Fibroblast of skin of left quadriceps (primary cell): ENCODE results near the gene XPA.
"Not testable (repeated sequence)": the region's sequence is repeated elsewhere in the genome, so short reads cannot be mapped to it uniquely, and the experiment has no call there.

ENCODE experiments used
- DNase-seq, 2 experiments: peaks; one replicate each; pipeline ENCODE4 v3.0.0-alpha.2; 2013; ENCODE audit warnings: low read depth in 2 of 2

Gene XPA

GRCh38 chr9:97696803-97697601 lies at the start of gene XPA:
XPA (minus strand) TSS chr9:97697340; CDS start chr9:97697292, 48 bp downstream.
- DNase-seq, result peak; percentile 87 to 89

- DNase-seq, result no peak
Observed at GRCh38 chr9:97744710-97745708, 47.9 kb upstream of the XPA start.

- not testable (repeated sequence) for DNase-seq
Observed at GRCh38 chr9:97744025-97744424, 46.9 kb upstream of the XPA start.

GRCh38 chr9:97742545-97742944 lies 45.4 kb upstream of the XPA start:
- no peak for DNase-seq

- DNase-seq, result no peak
Observed at GRCh38 chr9:97741947-97742346, 44.8 kb upstream of the XPA start.

GRCh38 chr9:97740848-97741821 lies 44.0 kb upstream of the XPA start:
- DNase-seq, result peak; percentile 10 to 13

- DNase-seq, result no peak
Observed at GRCh38 chr9:97737429-97737828, 40.3 kb upstream of the XPA start.

- DNase-seq, result no peak
Observed at GRCh38 chr9:97735070-97735600, 38.0 kb upstream of the XPA start.

GRCh38 chr9:97726716-97727115 lies 29.6 kb upstream of the XPA start:
- no peak for DNase-seq

GRCh38 chr9:97723819-97724218 lies 26.7 kb upstream of the XPA start:
- no peak for DNase-seq

GRCh38 chr9:97722331-97722730 lies 25.2 kb upstream of the XPA start:
- DNase-seq, result no peak

GRCh38 chr9:97721396-97721795 lies 24.3 kb upstream of the XPA start:
- DNase-seq, result no peak

- no peak for DNase-seq
Observed at GRCh38 chr9:97717866-97718265, 20.7 kb upstream of the XPA start.

GRCh38 chr9:97714435-97714834 lies 17.3 kb upstream of the XPA start:
- peak in 1 of 2 experiments; percentile 24 for DNase-seq

GRCh38 chr9:97711223-97711626 lies 14.1 kb upstream of the XPA start:
- DNase-seq, result no peak

- peak in 1 of 2 experiments; percentile 37 for DNase-seq
Observed at GRCh38 chr9:97710356-97711222, 13.4 kb upstream of the XPA start.

GRCh38 chr9:97706246-97706645 lies 9.1 kb upstream of the XPA start:
- DNase-seq, result no peak

GRCh38 chr9:97705354-97705950 lies 8.3 kb upstream of the XPA start:
- DNase-seq, result no peak

GRCh38 chr9:97704851-97705250 lies 7.7 kb upstream of the XPA start:
- no peak for DNase-seq

GRCh38 chr9:97704345-97704677 lies 7.2 kb upstream of the XPA start:
- DNase-seq, result no peak
